ENCODE results near the gene ZFAND5. TPM values are rescaled to one million over a fixed set of nuclear protein-coding genes. Genes with fewer than 3 reads are reported as not detected.

Gene ZFAND5
- polyA plus RNA-seq, 1 donor, result 142 TPM

GRCh38 chr9:72332351-72332750 lies 32.7 kb downstream of the ZFAND5 start:
- Histone ChIP-seq H3K27me3 (ENCODE audit: control insufficient read depth, insufficient read depth, low read length) (no peaks in the 10 kb centered on the region), H3K27ac (ENCODE audit: low read length) (no peak overlapping the region), H3K4me1 (ENCODE audit: control insufficient read depth, insufficient read depth, low read length) (no peaks in the 10 kb centered on the region), H3K4me3 (ENCODE audit: low read length) (no peak overlapping the region), H3K9me3 (ENCODE audit: control insufficient read depth, low read depth, low read length) (no peaks in the 10 kb centered on the region), H3K36me3 (ENCODE audit: control insufficient read depth, insufficient read depth, low read length) (no peaks in the 10 kb centered on the region)
- WGBS (ENCODE audit: insufficient coverage, low lambda C conversion rate), result no CpG with 5 or more reads among the region's 4 CpGs
- DNase-seq, result no peak

- no peak for DNase-seq
- no peak overlapping the region for H3K4me3 ChIP-seq (ENCODE audit: low read length)
- no peaks in the 10 kb centered on the region for H3K4me1 ChIP-seq (ENCODE audit: control insufficient read depth, insufficient read depth, low read length)
- H3K27me3 ChIP-seq (ENCODE audit: control insufficient read depth, insufficient read depth, low read length), result no peaks in the 10 kb centered on the region
- H3K27ac ChIP-seq (ENCODE audit: low read length), result no peak overlapping the region
- no peaks in the 10 kb centered on the region for H3K9me3 ChIP-seq (ENCODE audit: control insufficient read depth, low read depth, low read length)
- no peaks in the 10 kb centered on the region for H3K36me3 ChIP-seq (ENCODE audit: control insufficient read depth, insufficient read depth, low read length)
- WGBS (ENCODE audit: insufficient coverage, low lambda C conversion rate), result no CpG with 5 or more reads among the region's 10 CpGs
These were observed 37.4 kb downstream of the ZFAND5 start for GRCh38 chr9:72327631-72328030.

DNA sequence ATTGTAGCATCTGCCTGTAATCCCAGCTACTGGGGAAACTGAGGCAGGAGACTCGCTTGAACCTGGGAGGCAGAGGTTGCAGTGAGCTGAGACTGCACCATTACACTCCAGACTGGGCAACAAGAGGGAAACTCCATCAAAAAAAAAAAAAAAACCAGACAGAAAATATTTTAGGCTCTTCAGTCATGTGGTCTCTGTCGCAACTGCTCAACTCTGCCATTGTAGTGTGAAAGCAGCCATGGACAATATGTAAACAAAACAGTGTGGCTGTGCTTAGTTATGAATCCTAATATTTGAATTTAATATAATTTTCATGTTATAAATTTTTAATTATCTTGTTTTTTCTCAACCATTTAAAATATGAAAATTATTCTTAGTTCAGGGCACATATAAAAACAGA lies 38.4 kb downstream of the ZFAND5 start:
- Histone ChIP-seq H3K27me3 (ENCODE audit: control insufficient read depth, insufficient read depth, low read length) (no peaks in the 10 kb centered on the region), H3K27ac (ENCODE audit: low read length) (no peak overlapping the region), H3K9me3 (ENCODE audit: control insufficient read depth, low read depth, low read length) (no peaks in the 10 kb centered on the region), H3K36me3 (ENCODE audit: control insufficient read depth, insufficient read depth, low read length) (no peaks in the 10 kb centered on the region), H3K4me3 (ENCODE audit: low read length) (no peak overlapping the region), H3K4me1 (ENCODE audit: control insufficient read depth, insufficient read depth, low read length) (no peaks in the 10 kb centered on the region)
- DNase-seq, result no peak
- no CpG with 5 or more reads among the region's 2 CpGs for WGBS (ENCODE audit: insufficient coverage, low lambda C conversion rate)

- Histone ChIP-seq H3K27me3 (ENCODE audit: control insufficient read depth, insufficient read depth, low read length) (no peaks in the 10 kb centered on the region), H3K27ac (ENCODE audit: low read length) (no peak overlapping the region), H3K4me1 (ENCODE audit: control insufficient read depth, insufficient read depth, low read length) (no peaks in the 10 kb centered on the region), H3K36me3 (ENCODE audit: control insufficient read depth, insufficient read depth, low read length) (no peaks in the 10 kb centered on the region), H3K9me3 (ENCODE audit: control insufficient read depth, low read depth, low read length) (no peaks in the 10 kb centered on the region), H3K4me3 (ENCODE audit: low read length) (no peak overlapping the region)
- WGBS (ENCODE audit: insufficient coverage, low lambda C conversion rate), result 17% methylated on average over 1 of the region's 3 CpGs
- peak in 1 of 2 donors; percentile 41 for DNase-seq
These were observed 40.0 kb downstream of the ZFAND5 start for GRCh38 chr9:72324974-72325373.

DNA sequence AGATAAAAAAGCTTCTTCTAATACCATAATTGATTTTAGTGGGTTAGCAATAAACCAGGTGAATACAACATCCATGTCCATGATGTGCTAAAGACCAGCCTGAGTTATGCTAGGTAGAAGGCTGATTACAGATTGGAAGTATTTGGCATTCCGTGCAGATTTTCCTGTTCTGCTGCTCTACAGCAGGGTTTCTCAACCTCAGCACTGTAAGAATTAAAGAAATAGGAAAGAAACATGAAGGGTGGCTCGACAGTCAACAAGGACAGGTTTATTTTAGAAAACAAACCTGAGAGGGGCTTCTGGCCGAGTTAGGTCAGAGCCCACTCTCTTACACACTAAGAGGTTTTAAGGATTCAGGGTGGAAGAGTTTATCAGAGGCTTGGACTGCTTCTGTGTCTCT lies 42.3 kb downstream of the ZFAND5 start:
- H3K36me3 ChIP-seq (ENCODE audit: control insufficient read depth, insufficient read depth, low read length), result no peaks in the 10 kb centered on the region
- no peak overlapping the region for H3K4me3 ChIP-seq (ENCODE audit: low read length)
- no peak overlapping the region for H3K27ac ChIP-seq (ENCODE audit: low read length)
- H3K9me3 ChIP-seq (ENCODE audit: control insufficient read depth, low read depth, low read length), result no peaks in the 10 kb centered on the region
- no peaks in the 10 kb centered on the region for H3K27me3 ChIP-seq (ENCODE audit: control insufficient read depth, insufficient read depth, low read length)
- H3K4me1 ChIP-seq (ENCODE audit: control insufficient read depth, insufficient read depth, low read length), result no peaks in the 10 kb centered on the region
- WGBS (ENCODE audit: insufficient coverage, low lambda C conversion rate), result 83% methylated on average over 1 of the region's 3 CpGs
- DNase-seq, result no peak

- no peaks in the 10 kb centered on the region for H3K36me3 ChIP-seq (ENCODE audit: control insufficient read depth, insufficient read depth, low read length)
- no CpG with 5 or more reads among the region's 2 CpGs for WGBS (ENCODE audit: insufficient coverage, low lambda C conversion rate)
- H3K27ac ChIP-seq (ENCODE audit: low read length), result no peak overlapping the region
- no peaks in the 10 kb centered on the region for H3K4me1 ChIP-seq (ENCODE audit: control insufficient read depth, insufficient read depth, low read length)
- no peak for DNase-seq
- H3K9me3 ChIP-seq (ENCODE audit: control insufficient read depth, low read depth, low read length), result no peaks in the 10 kb centered on the region
- H3K4me3 ChIP-seq (ENCODE audit: low read length), result no peak overlapping the region
- H3K27me3 ChIP-seq (ENCODE audit: control insufficient read depth, insufficient read depth, low read length), result no peaks in the 10 kb centered on the region
These were observed 42.7 kb downstream of the ZFAND5 start for GRCh38 chr9:72322259-72322658.

DNA sequence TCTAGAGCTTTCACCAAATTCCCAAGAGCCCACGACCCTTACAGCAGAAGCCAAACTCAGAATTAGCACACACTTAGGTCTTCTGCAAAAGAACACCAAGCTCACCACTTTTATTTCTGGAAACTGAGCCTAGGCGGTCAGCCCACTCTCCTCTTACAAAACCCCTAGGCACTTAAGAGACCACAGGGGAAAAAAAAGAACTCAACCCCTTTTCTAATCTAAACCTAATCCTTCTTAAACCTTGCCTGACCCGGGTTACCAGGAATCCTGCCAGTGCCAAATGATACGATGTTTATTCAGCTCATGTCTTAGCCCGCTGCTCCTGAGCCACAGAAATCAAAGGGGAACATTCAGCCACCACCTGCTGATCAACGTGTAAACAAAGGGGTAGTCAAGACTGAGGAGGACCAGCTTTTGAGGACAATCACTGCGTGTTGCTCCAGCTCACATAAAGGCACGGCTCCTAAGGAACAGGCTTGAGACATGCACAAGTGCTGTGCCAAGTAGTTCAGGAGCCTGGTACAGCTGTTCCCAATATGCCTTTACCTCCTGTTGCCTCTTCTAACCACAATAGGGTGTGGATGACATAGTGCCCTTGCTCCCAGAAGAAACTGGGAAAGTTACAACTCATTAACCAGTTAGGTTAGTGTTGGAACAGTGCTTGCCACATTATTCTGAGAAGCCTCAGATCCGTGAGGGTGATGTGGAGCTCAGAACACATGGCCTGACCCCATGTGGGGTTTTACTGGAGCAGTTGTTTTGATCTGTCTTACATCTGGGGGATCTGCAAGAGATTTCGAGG lies 49.3 kb downstream of the ZFAND5 start:
- WGBS (ENCODE audit: insufficient coverage, low lambda C conversion rate), result 20% methylated on average over 1 of the region's 10 CpGs
- Histone ChIP-seq H3K36me3 (ENCODE audit: control insufficient read depth, insufficient read depth, low read length) (no peaks in the 10 kb centered on the region), H3K27ac (ENCODE audit: low read length) (peak overlapping the region; percentile 59), H3K27me3 (ENCODE audit: control insufficient read depth, insufficient read depth, low read length) (no peaks in the 10 kb centered on the region), H3K4me3 (ENCODE audit: low read length) (no peak overlapping the region), H3K9me3 (ENCODE audit: control insufficient read depth, low read depth, low read length) (no peaks in the 10 kb centered on the region), H3K4me1 (ENCODE audit: control insufficient read depth, insufficient read depth, low read length) (peaks cover 22% of the 10 kb centered on the region)
- DNase-seq, result peak; percentile 38 to 71

GRCh38 chr9:72315089-72315509 lies 49.9 kb downstream of the ZFAND5 start:
- H3K4me3 ChIP-seq (ENCODE audit: low read length), result no peak overlapping the region
- no peaks in the 10 kb centered on the region for H3K27me3 ChIP-seq (ENCODE audit: control insufficient read depth, insufficient read depth, low read length)
- H3K27ac ChIP-seq (ENCODE audit: low read length), result peak overlapping the region; percentile 59
- H3K36me3 ChIP-seq (ENCODE audit: control insufficient read depth, insufficient read depth, low read length), result no peaks in the 10 kb centered on the region
- no CpG with 5 or more reads among the region's 5 CpGs for WGBS (ENCODE audit: insufficient coverage, low lambda C conversion rate)
- H3K4me1 ChIP-seq (ENCODE audit: control insufficient read depth, insufficient read depth, low read length), result peaks cover 22% of the 10 kb centered on the region
- peak; percentile 53 to 85 for DNase-seq
- no peaks in the 10 kb centered on the region for H3K9me3 ChIP-seq (ENCODE audit: control insufficient read depth, low read depth, low read length)

DNA sequence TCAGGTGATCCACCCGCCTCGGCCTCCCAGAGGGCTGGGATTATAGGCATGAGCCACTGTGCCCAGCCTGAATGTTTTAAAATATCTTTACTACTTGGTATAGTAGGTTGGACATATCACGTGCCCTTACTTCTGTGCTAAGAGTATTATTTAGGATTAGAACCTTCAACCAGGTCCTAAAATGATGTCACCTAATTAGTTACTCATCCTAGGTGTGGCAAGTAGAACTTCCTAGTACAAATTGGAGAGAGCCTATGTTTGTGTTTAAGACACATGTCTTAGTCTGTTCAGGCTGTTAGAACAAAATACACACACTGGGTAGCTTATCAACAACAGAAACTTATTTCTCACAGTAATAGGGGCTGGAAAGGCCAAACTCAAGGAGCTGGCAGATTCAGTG lies 51.5 kb downstream of the ZFAND5 start:
- H3K4me1 ChIP-seq (ENCODE audit: control insufficient read depth, insufficient read depth, low read length), result peaks cover 22% of the 10 kb centered on the region
- no peaks in the 10 kb centered on the region for H3K27me3 ChIP-seq (ENCODE audit: control insufficient read depth, insufficient read depth, low read length)
- peak in 1 of 2 donors; percentile 69 for DNase-seq
- WGBS (ENCODE audit: insufficient coverage, low lambda C conversion rate), result no CpG with 5 or more reads among the region's 3 CpGs
- H3K27ac ChIP-seq (ENCODE audit: low read length), result no peak overlapping the region
- no peak overlapping the region for H3K4me3 ChIP-seq (ENCODE audit: low read length)
- H3K9me3 ChIP-seq (ENCODE audit: control insufficient read depth, low read depth, low read length), result no peaks in the 10 kb centered on the region
- H3K36me3 ChIP-seq (ENCODE audit: control insufficient read depth, insufficient read depth, low read length), result no peaks in the 10 kb centered on the region

- DNase-seq, result peak in 1 of 2 donors; percentile 24
- WGBS (ENCODE audit: insufficient coverage, low lambda C conversion rate), result 0% methylated on average over 1 of the region's 10 CpGs
- no peak overlapping the region for H3K27ac ChIP-seq (ENCODE audit: low read length)
These were observed 52.5 kb downstream of the ZFAND5 start for GRCh38 chr9:72312386-72312987.

More at GRCh38 chr9:72312386-72312987, 52.5 kb downstream of the ZFAND5 start:
- Histone ChIP-seq H3K4me3 (ENCODE audit: low read length) (no peak overlapping the region), H3K4me1 (ENCODE audit: control insufficient read depth, insufficient read depth, low read length) (peaks cover 22% of the 10 kb centered on the region), H3K9me3 (ENCODE audit: control insufficient read depth, low read depth, low read length) (no peaks in the 10 kb centered on the region), H3K27me3 (ENCODE audit: control insufficient read depth, insufficient read depth, low read length) (no peaks in the 10 kb centered on the region), H3K36me3 (ENCODE audit: control insufficient read depth, insufficient read depth, low read length) (no peaks in the 10 kb centered on the region)

Measured in large intestine (tissue), 3 donors.